OCI-LY3 (cell line): ENCODE data around the gene ITSN2.

Experiments
- CTCF ChIP-seq: fragments of 200-600, 300-600 bp; sonication (generic); IDR thresholded peaks from 2 replicates; pipeline ENCODE4 v1.5.1; 2014; ENCODE audit warnings: antibody characterized with exemption, low read length, low read depth
- EZH2phosphoT487 ChIP-seq: fragments of 200-600 bp; shearing (Covaris generic); IDR thresholded peaks from 2 replicates; pipeline ENCODE4 v1.6.1; 2018; ENCODE audit warnings: antibody characterized with exemption, mixed run types, low read depth

DNA sequence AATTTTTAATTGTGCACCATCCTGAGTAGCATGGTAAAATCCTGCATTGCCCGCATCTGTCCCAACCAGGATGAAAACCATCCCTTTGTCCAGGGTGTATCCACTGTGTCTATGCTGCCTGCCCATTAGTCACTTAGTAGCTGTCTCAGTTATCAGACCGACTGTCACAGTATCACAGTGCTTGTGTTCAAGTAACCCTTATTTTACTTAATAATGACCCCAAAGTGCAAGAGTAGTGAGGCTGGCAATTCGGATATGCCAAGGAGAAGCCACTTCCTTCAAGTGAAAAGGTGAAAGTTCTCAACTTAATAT is 8.8 kb downstream of the ITSN2 start:
- no peak for TF ChIP-seq CTCF
- TF ChIP-seq EZH2phosphoT487: no peak
